Endothelial cell (in vitro differentiated cells): ENCODE data around the gene MRC1. TPM values are rescaled to one million over a fixed set of nuclear protein-coding genes. Genes with fewer than 3 reads are reported as not detected.

ENCODE experiments used
- DNase-seq: peaks from one replicate; pipeline ENCODE4 v3.0.0; 2021; ENCODE audit warnings: low spot score
- H3K27ac Mint-ChIP-seq: one replicate; pipeline ENCODE4 v1.8.0; 2021; ENCODE audit warnings: mixed read lengths, inconsistent platforms; ENCODE audit not compliant: unreplicated experiment
- H3K27me3 Mint-ChIP-seq: one replicate; pipeline ENCODE4 v1.8.0; 2021; ENCODE audit warnings: mild to moderate bottlenecking, moderate library complexity, mixed read lengths, inconsistent platforms; ENCODE audit not compliant: unreplicated experiment
- H3K36me3 Mint-ChIP-seq: one replicate; pipeline ENCODE4 v1.8.0; 2021; ENCODE audit warnings: mild to moderate bottlenecking, low read depth, mixed read lengths, inconsistent platforms; ENCODE audit not compliant: unreplicated experiment
- H3K4me1 Mint-ChIP-seq: one replicate; pipeline ENCODE4 v1.8.0; 2021; ENCODE audit warnings: mild to moderate bottlenecking, mixed read lengths, inconsistent platforms; ENCODE audit not compliant: unreplicated experiment
- H3K4me3 Mint-ChIP-seq: one replicate; pipeline ENCODE4 v1.8.0; 2021; ENCODE audit warnings: mild to moderate bottlenecking, mixed read lengths, inconsistent platforms; ENCODE audit not compliant: unreplicated experiment
- H3K9me3 Mint-ChIP-seq: one replicate; pipeline ENCODE4 v1.8.0; 2021; ENCODE audit warnings: mixed read lengths, inconsistent platforms; ENCODE audit not compliant: unreplicated experiment
- CTCF ChIP-seq: fragments of 200-600 bp; sonication (generic); IDR thresholded peaks from one replicate; pipeline ENCODE4 v1.5.0; 2021; ENCODE audit warnings: antibody characterized with exemption; ENCODE audit not compliant: unreplicated experiment
- total RNA-seq: library from RNA; stranded (reverse); fragmentation: NEBNext Ultra II Directional; extraction: Animal tissue kit (Norgen Biotek cat#: 25700); gene quantifications from one replicate; pipeline ENCODE4 v1.2.1, GENCODE V29; 2021; ENCODE audit not compliant: unreplicated experiment

Gene MRC1
- total RNA-seq, 1 donor from 2014 or later, result 35.7 TPM

- Mint-ChIP-seq H3K4me3 (no peak overlapping the region), H3K9me3 (no peaks in the 10 kb centered on the region), H3K36me3 (peaks cover 27% of the 10 kb centered on the region), H3K4me1 (no peaks in the 10 kb centered on the region), H3K27me3 (no peaks in the 10 kb centered on the region), H3K27ac (no peak overlapping the region)
- no peak for TF ChIP-seq CTCF
- no peak for DNase-seq
Measured at GRCh38 chr10:17880601-17881000, 71.5 kb downstream of the MRC1 start.

GRCh38 chr10:17882557-17882956 lies 73.4 kb downstream of the MRC1 start:
- no peak for DNase-seq
- no peak for TF ChIP-seq CTCF
- Mint-ChIP-seq H3K27me3 (no peaks in the 10 kb centered on the region), H3K9me3 (no peaks in the 10 kb centered on the region), H3K36me3 (peaks cover 28% of the 10 kb centered on the region), H3K4me1 (no peaks in the 10 kb centered on the region), H3K27ac (no peak overlapping the region), H3K4me3 (peak overlapping the region; percentile 31)

DNA sequence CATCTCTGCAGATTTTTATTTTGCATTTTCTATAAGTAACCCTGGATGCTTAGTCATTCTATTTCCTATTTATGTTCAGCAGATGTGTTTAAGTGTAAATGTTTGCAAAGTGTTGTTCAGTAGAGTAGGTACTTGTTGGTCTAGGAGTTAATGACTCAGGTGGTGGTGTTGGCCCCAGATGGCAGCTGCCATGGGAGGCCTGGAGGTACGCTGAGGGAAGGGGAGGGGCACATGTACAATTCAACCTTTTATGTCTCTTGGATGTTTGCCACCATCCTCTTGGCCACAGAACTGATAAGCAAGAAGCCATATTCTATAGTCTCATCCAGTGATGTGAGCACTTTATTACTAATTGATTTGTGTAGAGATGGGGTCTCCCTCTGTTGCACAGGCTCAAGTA lies 74.5 kb downstream of the MRC1 start:
- no peaks in the 10 kb centered on the region for H3K4me1 Mint-ChIP-seq
- no peak overlapping the region for H3K4me3 Mint-ChIP-seq
- no peak overlapping the region for H3K27ac Mint-ChIP-seq
- no peak for DNase-seq
- H3K9me3 Mint-ChIP-seq, result no peaks in the 10 kb centered on the region
- TF ChIP-seq CTCF, result no peak
- no peaks in the 10 kb centered on the region for H3K27me3 Mint-ChIP-seq
- H3K36me3 Mint-ChIP-seq, result peaks cover 28% of the 10 kb centered on the region

DNA sequence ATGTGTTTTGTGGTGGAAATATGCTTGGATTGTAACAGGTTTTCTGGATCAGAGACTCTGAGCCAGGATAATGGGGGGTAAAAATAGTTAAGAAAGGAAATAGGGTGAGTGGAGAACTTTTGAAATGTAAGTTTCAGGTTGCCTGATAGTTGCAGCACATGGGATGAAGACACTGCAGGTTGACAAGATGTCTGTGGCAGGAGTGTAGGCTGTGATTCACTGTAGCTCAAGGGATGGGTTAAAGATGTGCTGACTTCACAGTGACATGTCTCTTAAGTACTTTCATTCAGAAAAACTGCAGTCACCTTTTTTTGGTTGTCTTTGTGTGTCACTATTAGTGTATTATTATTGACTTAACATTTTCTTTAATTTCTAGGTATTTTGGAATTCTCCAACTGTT lies 79.0 kb downstream of the MRC1 start:
- peaks cover 17% of the 10 kb centered on the region for H3K36me3 Mint-ChIP-seq
- no peaks in the 10 kb centered on the region for H3K27me3 Mint-ChIP-seq
- DNase-seq, result no peak

GRCh38 chr10:17891435-17891834 lies 82.3 kb downstream of the MRC1 start:
- Mint-ChIP-seq H3K27ac (no peak overlapping the region), H3K9me3 (no peaks in the 10 kb centered on the region), H3K4me1 (no peaks in the 10 kb centered on the region), H3K36me3 (peaks cover 15% of the 10 kb centered on the region), H3K4me3 (no peak overlapping the region), H3K27me3 (no peaks in the 10 kb centered on the region)
- no peak for TF ChIP-seq CTCF
- no peak for DNase-seq

More for the DNA sequence above, 79.0 kb downstream of the MRC1 start:
- no peaks in the 10 kb centered on the region for H3K9me3 Mint-ChIP-seq
- H3K4me3 Mint-ChIP-seq, result no peak overlapping the region
- H3K4me1 Mint-ChIP-seq, result no peaks in the 10 kb centered on the region
- TF ChIP-seq CTCF, result no peak
- H3K27ac Mint-ChIP-seq, result no peak overlapping the region
